Transverse colon (tissue), 4 donors: ENCODE data around the gene NCDN.

Experiments
- EP300 ChIP-seq: sonication (generic); formaldehyde crosslinking; IDR thresholded peaks from one replicate; pipeline ENCODE4 v1.6.1; 2017; ENCODE audit warnings: antibody characterized with exemption, low read depth
- POLR2A ChIP-seq: fragments of 450-650 bp; IDR thresholded peaks from one replicate; pipeline ENCODE4 v1.6.1; 2016; ENCODE audit warnings: antibody characterized with exemption, mild to moderate bottlenecking, moderate library complexity
- POLR2AphosphoS5 ChIP-seq, 3 donors: sonication (generic); formaldehyde crosslinking; IDR thresholded peaks; one replicate each; pipeline ENCODE4 v1.6.1; 2016; ENCODE audit warnings: antibody characterized with exemption in 3 of 3
- TF ChIP-seq, protein P1 (sequence below), 5 experiments: fragments of 200-600 bp in 3 of 5; fragments of 450-650 bp in 2 of 5; sonication (generic) in 3 of 5; IDR thresholded peaks; 1 replicate in 2 of 5; 2 replicates in 3 of 5; pipeline ENCODE4 v1.5.1; 2016 to 2017; ENCODE audit warnings: antibody characterized with exemption in 5 of 5, inconsistent platforms in 3 of 5, mild to moderate bottlenecking in 2 of 5, moderate library complexity in 1 of 5

DNA sequence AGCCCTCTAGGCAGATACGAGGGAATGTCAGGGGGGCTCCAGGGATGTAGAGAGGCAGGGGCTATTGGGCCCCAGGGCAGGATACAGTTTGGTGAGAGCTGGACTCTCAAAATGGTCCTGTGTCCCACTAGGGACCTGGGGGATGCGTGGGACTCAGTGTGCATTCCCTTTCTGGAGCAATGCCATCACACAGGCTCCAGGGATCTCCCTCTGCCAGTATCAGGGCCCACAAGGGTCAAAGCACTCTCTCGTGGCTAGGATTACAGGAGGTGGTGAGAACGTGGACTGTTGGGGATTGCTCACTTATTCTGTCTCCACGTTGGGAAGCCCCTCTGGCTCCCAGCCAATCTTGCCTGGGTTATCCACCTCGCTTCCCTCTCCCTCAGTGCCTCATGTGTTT is 26.2 kb upstream of the NCDN start:
- no peak for TF ChIP-seq POLR2AphosphoS5 (IDR thresholded peaks at IDR 0.05)
- TF ChIP-seq, protein P1, sequence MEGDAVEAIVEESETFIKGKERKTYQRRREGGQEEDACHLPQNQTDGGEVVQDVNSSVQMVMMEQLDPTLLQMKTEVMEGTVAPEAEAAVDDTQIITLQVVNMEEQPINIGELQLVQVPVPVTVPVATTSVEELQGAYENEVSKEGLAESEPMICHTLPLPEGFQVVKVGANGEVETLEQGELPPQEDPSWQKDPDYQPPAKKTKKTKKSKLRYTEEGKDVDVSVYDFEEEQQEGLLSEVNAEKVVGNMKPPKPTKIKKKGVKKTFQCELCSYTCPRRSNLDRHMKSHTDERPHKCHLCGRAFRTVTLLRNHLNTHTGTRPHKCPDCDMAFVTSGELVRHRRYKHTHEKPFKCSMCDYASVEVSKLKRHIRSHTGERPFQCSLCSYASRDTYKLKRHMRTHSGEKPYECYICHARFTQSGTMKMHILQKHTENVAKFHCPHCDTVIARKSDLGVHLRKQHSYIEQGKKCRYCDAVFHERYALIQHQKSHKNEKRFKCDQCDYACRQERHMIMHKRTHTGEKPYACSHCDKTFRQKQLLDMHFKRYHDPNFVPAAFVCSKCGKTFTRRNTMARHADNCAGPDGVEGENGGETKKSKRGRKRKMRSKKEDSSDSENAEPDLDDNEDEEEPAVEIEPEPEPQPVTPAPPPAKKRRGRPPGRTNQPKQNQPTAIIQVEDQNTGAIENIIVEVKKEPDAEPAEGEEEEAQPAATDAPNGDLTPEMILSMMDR (IDR thresholded peaks at IDR 0.05), result no peak
- no peak for TF ChIP-seq EP300
- no peak for TF ChIP-seq POLR2A
